ENCODE data around the gene HMGCS2.

Gene HMGCS2

GRCh38 chr1:119740896-119741780, 27.6 kb downstream of the HMGCS2 start:
- DNase-seq (ENCODE audit: low read depth in 2 of 2), result no peak
- H3K4me3 ChIP-seq (replicated peaks in 1 of 2; ENCODE audit: low read depth in 2 of 2, low read length in 2 of 2), result no peak overlapping the region
- no peak for TF ChIP-seq CTCF (IDR thresholded peaks at IDR 0.05; ENCODE audit: low read depth, low read length)

- no peak for DNase-seq (ENCODE audit: low read depth in 2 of 2)
- no peak for TF ChIP-seq CTCF (IDR thresholded peaks at IDR 0.05; ENCODE audit: low read depth, low read length)
- no peak overlapping the region for H3K4me3 ChIP-seq (replicated peaks in 1 of 2; ENCODE audit: low read depth in 2 of 2, low read length in 2 of 2)
Observed at GRCh38 chr1:119740261-119740660, 28.4 kb downstream of the HMGCS2 start.

GRCh38 chr1:119739150-119739549, 29.6 kb downstream of the HMGCS2 start:
- no peak for TF ChIP-seq CTCF (IDR thresholded peaks at IDR 0.05; ENCODE audit: low read depth, low read length)
- DNase-seq (ENCODE audit: low read depth in 2 of 2), result no peak
- H3K4me3 ChIP-seq (replicated peaks in 1 of 2; ENCODE audit: low read depth in 2 of 2, low read length in 2 of 2), result no peak overlapping the region

GRCh38 chr1:119738100-119738720, 30.5 kb downstream of the HMGCS2 start:
- H3K4me3 ChIP-seq (replicated peaks in 1 of 2; ENCODE audit: low read depth in 2 of 2, low read length in 2 of 2), result no peak overlapping the region
- DNase-seq (ENCODE audit: low read depth in 2 of 2), result no peak
- no peak for TF ChIP-seq CTCF (IDR thresholded peaks at IDR 0.05; ENCODE audit: low read depth, low read length)

GRCh38 chr1:119737040-119737682, 31.5 kb downstream of the HMGCS2 start:
- peak in 1 of 2 donors; percentile 67 for DNase-seq (ENCODE audit: low read depth in 2 of 2)
- TF ChIP-seq CTCF (IDR thresholded peaks at IDR 0.05; ENCODE audit: low read depth, low read length), result no peak
- no peak overlapping the region for H3K4me3 ChIP-seq (replicated peaks in 1 of 2; ENCODE audit: low read depth in 2 of 2, low read length in 2 of 2)

GRCh38 chr1:119736649-119737039, 32.1 kb downstream of the HMGCS2 start:
- no peak overlapping the region for H3K4me3 ChIP-seq (replicated peaks in 1 of 2; ENCODE audit: low read depth in 2 of 2, low read length in 2 of 2)
- no peak for TF ChIP-seq CTCF (IDR thresholded peaks at IDR 0.05; ENCODE audit: low read depth, low read length)
- no peak for DNase-seq (ENCODE audit: low read depth in 2 of 2)

Data from cardiac fibroblast (primary cell).